H1 (cell line): ENCODE data around the gene CHRNA10. TPM values are rescaled to one million over a fixed set of nuclear protein-coding genes. Genes with fewer than 3 reads are reported as not detected.

Experiments
- EP300 ChIP-seq, 2 experiments: IDR thresholded peaks; 1 replicate in 1 of 2; 2 replicates in 1 of 2; pipeline ENCODE4 v1.6.1; 2011 to 2012; ENCODE audit warnings: low read depth in 2 of 2, low read length in 2 of 2, mild to moderate bottlenecking in 2 of 2, borderline replicate concordance in 1 of 2, inconsistent platforms in 1 of 2, moderate library complexity in 1 of 2
- FOSL1 ChIP-seq: IDR thresholded peaks from 2 replicates; pipeline ENCODE4 v1.6.1; 2011; ENCODE audit warnings: mild to moderate bottlenecking, low read depth, low read length, moderate library complexity; ENCODE audit not compliant: insufficient read depth
- HDAC2 ChIP-seq, 2 experiments: fragments of 300-600 bp in 1 of 2; sonication (generic) in 1 of 2; IDR thresholded peaks; 2 replicates each; pipeline ENCODE4 v1.6.1; 2011 to 2012; ENCODE audit warnings: low read depth in 2 of 2, low read length in 2 of 2, mild to moderate bottlenecking in 2 of 2, moderate library complexity in 2 of 2, borderline replicate concordance in 1 of 2, inconsistent platforms in 1 of 2
- JUN ChIP-seq: IDR thresholded peaks from 2 replicates; pipeline ENCODE4 v1.6.1; 2011; ENCODE audit warnings: low read depth, mild to moderate bottlenecking, improper control_type of control experiment, low read length
- KDM1A ChIP-seq: fragments of 200-600, 300-600 bp; sonication (generic); IDR thresholded peaks from 2 replicates; pipeline ENCODE4 v1.7.1; 2016; ENCODE audit warnings: mild to moderate bottlenecking, low read length, borderline replicate concordance
- MAFK ChIP-seq: IDR thresholded peaks from 2 replicates; pipeline ENCODE4 v1.6.1; 2012; ENCODE audit warnings: low read depth, mild to moderate bottlenecking, improper control_type of control experiment, low read length
- MAX ChIP-seq: IDR thresholded peaks from 2 replicates; pipeline ENCODE4 v1.6.1; 2012; ENCODE audit warnings: inconsistent platforms
- POLR2AphosphoS5 ChIP-seq: IDR thresholded peaks from 2 replicates; pipeline ENCODE4 v1.6.1; 2011; ENCODE audit warnings: low read depth, low read length
- POU5F1 ChIP-seq: IDR thresholded peaks from 2 replicates; pipeline ENCODE4 v1.6.1; 2011; ENCODE audit warnings: low read depth, mild to moderate bottlenecking, low read length, moderate library complexity
- SRF ChIP-seq: IDR thresholded peaks from 2 replicates; pipeline ENCODE4 v1.6.1; 2011; ENCODE audit warnings: mild to moderate bottlenecking, low read depth, low read length, moderate library complexity
- TAF1 ChIP-seq: IDR thresholded peaks from 2 replicates; pipeline ENCODE4 v1.6.1; 2011; ENCODE audit warnings: mild to moderate bottlenecking, low read depth, low read length
- polyA plus RNA-seq, 7 experiments: library from polyadenylated mRNA; depleted of rRNA in 3 of 7; stranded (reverse) in 5 of 7; unstranded in 2 of 7; fragments of >200 nt in 5 of 7; fragments of 200-250 nt in 2 of 7; gene quantifications; 1 replicate in 5 of 7; 2 replicates in 1 of 7; 4 replicates in 1 of 7; pipeline versions ENCODE4 v1.2.1 to v1.2.3, GENCODE V29; 2011 to 2013; ENCODE audit warnings: missing spikeins in 2 of 7, mixed read lengths in 2 of 7
- total RNA-seq: library from RNA; stranded (reverse); fragmentation: NEBNext Ultra II Directional; extraction: Animal tissue kit (Norgen Biotek cat#: 25700); gene quantifications from 2 replicates; pipeline ENCODE4 v1.2.1, GENCODE V29; 2021
- TF ChIP-seq, protein P1 (sequence below): fragments of 300-600 bp; sonication (generic); IDR thresholded peaks from 2 replicates; pipeline ENCODE4 v1.7.1; 2012; ENCODE audit warnings: low read length, moderate library complexity, mild to moderate bottlenecking, inconsistent platforms; ENCODE audit not compliant: insufficient replicate concordance

Gene CHRNA10
- total and polyA plus RNA-seq, 2 of the 8 experiments (the other 6 are each of a cell fraction or from before 2014, with no cell fraction given), result 0.68 to 1.3 TPM

GRCh38 chr11:3686751-3687150, 15.6 kb upstream of the CHRNA10 start (continued):
- TF ChIP-seq, protein P1, sequence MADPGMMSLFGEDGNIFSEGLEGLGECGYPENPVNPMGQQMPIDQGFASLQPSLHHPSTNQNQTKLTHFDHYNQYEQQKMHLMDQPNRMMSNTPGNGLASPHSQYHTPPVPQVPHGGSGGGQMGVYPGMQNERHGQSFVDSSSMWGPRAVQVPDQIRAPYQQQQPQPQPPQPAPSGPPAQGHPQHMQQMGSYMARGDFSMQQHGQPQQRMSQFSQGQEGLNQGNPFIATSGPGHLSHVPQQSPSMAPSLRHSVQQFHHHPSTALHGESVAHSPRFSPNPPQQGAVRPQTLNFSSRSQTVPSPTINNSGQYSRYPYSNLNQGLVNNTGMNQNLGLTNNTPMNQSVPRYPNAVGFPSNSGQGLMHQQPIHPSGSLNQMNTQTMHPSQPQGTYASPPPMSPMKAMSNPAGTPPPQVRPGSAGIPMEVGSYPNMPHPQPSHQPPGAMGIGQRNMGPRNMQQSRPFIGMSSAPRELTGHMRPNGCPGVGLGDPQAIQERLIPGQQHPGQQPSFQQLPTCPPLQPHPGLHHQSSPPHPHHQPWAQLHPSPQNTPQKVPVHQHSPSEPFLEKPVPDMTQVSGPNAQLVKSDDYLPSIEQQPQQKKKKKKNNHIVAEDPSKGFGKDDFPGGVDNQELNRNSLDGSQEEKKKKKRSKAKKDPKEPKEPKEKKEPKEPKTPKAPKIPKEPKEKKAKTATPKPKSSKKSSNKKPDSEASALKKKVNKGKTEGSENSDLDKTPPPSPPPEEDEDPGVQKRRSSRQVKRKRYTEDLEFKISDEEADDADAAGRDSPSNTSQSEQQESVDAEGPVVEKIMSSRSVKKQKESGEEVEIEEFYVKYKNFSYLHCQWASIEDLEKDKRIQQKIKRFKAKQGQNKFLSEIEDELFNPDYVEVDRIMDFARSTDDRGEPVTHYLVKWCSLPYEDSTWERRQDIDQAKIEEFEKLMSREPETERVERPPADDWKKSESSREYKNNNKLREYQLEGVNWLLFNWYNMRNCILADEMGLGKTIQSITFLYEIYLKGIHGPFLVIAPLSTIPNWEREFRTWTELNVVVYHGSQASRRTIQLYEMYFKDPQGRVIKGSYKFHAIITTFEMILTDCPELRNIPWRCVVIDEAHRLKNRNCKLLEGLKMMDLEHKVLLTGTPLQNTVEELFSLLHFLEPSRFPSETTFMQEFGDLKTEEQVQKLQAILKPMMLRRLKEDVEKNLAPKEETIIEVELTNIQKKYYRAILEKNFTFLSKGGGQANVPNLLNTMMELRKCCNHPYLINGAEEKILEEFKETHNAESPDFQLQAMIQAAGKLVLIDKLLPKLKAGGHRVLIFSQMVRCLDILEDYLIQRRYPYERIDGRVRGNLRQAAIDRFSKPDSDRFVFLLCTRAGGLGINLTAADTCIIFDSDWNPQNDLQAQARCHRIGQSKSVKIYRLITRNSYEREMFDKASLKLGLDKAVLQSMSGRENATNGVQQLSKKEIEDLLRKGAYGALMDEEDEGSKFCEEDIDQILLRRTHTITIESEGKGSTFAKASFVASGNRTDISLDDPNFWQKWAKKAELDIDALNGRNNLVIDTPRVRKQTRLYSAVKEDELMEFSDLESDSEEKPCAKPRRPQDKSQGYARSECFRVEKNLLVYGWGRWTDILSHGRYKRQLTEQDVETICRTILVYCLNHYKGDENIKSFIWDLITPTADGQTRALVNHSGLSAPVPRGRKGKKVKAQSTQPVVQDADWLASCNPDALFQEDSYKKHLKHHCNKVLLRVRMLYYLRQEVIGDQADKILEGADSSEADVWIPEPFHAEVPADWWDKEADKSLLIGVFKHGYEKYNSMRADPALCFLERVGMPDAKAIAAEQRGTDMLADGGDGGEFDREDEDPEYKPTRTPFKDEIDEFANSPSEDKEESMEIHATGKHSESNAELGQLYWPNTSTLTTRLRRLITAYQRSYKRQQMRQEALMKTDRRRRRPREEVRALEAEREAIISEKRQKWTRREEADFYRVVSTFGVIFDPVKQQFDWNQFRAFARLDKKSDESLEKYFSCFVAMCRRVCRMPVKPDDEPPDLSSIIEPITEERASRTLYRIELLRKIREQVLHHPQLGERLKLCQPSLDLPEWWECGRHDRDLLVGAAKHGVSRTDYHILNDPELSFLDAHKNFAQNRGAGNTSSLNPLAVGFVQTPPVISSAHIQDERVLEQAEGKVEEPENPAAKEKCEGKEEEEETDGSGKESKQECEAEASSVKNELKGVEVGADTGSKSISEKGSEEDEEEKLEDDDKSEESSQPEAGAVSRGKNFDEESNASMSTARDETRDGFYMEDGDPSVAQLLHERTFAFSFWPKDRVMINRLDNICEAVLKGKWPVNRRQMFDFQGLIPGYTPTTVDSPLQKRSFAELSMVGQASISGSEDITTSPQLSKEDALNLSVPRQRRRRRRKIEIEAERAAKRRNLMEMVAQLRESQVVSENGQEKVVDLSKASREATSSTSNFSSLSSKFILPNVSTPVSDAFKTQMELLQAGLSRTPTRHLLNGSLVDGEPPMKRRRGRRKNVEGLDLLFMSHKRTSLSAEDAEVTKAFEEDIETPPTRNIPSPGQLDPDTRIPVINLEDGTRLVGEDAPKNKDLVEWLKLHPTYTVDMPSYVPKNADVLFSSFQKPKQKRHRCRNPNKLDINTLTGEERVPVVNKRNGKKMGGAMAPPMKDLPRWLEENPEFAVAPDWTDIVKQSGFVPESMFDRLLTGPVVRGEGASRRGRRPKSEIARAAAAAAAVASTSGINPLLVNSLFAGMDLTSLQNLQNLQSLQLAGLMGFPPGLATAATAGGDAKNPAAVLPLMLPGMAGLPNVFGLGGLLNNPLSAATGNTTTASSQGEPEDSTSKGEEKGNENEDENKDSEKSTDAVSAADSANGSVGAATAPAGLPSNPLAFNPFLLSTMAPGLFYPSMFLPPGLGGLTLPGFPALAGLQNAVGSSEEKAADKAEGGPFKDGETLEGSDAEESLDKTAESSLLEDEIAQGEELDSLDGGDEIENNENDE, result no peak
- TF ChIP-seq EP300 (IDR thresholded peaks at IDR 0.05; ENCODE audit: borderline replicate concordance in 1 of 2, low read depth in 2 of 2, low read length in 2 of 2) (no peak), TAF1 (no peak), SRF (no peak), MAX (no peak), KDM1A (no peak), HDAC2 (IDR thresholded peaks at IDR 0.05; ENCODE audit: borderline replicate concordance in 1 of 2, low read depth in 2 of 2, low read length in 2 of 2) (no peak), POU5F1 (no peak), POLR2AphosphoS5 (no peak), FOSL1 (no peak), MAFK (no peak), JUN (no peak)
